Forelimb muscle (tissue), 1 donor: ENCODE data around the gene MANBA. TPM values are rescaled to one million over a fixed set of nuclear protein-coding genes. Genes with fewer than 3 reads are reported as not detected.
"Not testable (repeated sequence)": the region's sequence is repeated elsewhere in the genome, so short reads cannot be mapped to it uniquely, and the experiment has no call there.

Experiments
- DNase-seq: peaks from one replicate; pipeline ENCODE4 v3.0.0-alpha.2; 2013; ENCODE audit warnings: low read depth
- polyA plus RNA-seq: library from polyadenylated mRNA; unstranded; fragments of 120-200 nt; gene quantifications from one replicate; pipeline ENCODE4 v1.2.1, GENCODE V29; 2013; ENCODE audit not compliant: insufficient read length

The MANBA gene
- polyA plus RNA-seq, 1 donor, result 9.4 TPM

DNA sequence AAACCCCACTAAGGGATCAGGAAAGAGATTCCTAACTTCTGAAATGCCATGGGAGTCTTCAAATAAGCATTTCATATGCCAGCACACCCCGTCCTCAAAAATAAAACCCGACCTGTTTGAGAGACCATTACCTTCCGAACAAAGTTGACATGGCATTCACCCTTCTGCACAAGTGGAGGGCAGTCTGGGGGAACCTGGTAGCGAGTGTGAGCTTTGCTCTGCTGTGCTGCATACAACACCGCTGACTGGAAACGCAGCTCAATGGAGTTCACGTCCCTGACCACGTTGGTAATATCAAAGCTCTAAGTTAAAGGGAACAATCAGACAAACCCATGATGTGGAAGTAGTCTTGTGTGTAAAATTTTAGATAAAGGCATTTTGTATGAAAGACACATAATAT, 38.0 kb downstream of the MANBA start:
- DNase-seq, result no peak

DNA sequence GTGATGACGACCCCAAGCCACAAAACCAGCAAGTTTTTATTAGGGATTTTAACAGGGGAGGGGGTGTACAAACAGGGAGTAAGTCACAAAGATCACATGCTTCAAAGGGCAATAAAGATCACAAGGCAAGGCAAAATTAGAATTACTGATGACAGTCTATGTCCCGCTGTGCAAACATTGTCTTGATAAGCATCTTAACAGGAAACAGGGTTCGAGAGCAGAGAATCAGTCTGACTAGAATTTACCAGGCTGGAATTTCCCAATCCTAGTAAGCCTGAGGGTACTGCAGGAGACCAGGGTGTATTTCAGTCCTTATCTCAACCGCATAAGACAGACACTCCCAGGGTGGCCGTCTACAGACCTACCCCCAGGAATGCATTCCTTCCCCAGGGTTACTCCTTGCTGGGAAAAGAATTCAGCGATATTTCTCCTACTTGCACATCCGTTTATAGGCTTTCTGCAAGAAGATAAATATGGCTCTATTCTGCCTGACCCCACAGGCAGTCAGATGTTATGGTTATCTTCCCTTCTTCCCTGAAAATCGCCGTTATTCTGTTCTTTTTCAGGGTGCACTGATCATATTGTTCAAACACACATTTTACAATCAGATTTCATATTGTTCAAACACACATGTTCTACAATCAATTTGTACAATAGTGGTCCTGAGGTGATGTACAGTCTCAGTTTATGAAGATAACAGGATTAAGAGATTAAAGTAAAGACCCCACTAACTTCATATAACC, 41.8 kb downstream of the MANBA start:
- not testable (repeated sequence) for DNase-seq

DNA sequence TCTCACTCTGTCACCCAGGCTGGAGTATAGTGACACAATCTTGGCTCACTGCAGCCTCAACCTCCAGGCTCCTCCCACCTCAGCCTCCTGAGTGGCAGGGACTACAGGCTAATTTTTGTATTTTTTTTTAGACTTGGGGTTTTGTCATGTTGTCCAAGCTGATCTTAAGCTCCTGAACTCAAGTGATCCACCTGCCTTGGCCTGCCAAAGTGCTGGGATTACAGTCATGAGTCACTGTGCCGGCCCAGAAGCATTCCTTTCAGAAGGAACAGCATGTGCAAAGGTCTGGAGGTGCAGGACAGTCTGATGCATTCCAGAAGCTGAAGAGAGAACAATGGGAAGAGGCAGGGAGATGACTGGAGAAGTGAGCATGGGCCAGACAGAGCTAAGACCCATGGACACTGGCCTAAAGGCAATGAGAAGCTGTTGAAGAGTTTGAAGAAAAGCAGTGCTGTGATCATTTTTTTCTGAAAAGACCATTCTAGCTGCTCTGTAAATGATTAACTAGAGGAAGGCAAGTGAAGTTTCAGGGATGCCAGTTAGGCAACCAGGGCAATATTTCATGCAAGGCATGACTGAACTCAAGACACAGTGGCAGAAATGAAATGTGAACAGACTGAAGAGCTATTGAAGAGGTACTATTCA, 43.2 kb downstream of the MANBA start:
- DNase-seq, result no peak

DNA sequence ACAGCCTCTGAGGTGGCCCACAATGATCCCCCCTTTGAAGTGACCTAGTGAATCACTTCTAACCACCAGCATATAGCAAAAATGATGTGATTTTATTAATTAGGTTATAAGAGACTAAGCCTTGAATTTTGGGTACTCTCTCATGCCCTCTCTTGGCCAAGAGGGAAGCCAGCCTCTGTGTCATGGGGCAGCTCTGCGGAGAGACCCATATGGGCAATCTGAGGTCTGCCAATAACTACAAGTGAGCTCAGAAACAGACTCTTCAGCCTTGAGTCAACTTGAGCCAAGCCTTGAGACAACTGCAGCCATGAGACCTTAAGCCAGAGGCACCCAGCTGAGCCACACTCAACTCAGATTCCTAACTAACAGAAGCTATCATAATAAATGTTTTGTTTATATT, 45.7 kb downstream of the MANBA start:
- DNase-seq, result no peak

DNA sequence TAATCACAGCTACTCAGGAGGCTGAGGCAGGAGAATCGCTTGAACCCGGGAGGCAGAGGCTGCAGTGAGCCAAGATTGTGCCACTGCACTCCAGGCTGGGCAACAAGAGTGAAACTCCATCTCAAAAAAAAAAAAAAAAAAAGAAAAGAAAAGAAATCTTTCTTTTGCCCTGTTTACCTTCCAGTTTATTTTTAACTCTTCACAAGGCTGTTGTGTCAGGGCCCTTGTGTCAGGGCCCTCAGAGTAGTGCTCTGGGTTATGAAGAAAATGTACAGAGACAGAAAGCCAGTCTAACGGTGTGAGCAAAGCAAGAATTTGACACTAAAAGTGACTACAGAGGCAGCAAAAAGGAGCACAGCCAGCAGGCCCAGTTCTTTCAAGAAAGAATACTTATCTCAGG, 47.0 kb downstream of the MANBA start:
- not testable (repeated sequence) for DNase-seq

DNA sequence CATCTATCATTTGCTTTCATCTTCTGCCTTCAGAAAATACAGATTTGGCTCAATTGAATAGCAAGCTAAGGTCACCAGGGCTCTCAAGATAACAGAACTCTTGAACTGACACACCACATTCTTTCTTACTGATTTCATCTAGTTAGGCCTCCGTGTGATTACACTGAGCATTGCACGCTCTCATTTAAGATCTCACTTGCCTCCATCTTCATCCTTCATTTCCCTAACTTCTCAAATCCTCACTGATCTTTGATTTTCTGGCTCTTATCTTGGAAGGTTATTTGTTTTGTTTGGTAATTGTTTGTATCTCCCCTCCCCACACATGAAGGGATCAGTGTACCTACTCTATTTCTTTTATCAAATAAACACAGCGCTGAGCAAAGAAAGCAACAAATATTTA, 47.7 kb downstream of the MANBA start:
- DNase-seq, result no peak

DNA sequence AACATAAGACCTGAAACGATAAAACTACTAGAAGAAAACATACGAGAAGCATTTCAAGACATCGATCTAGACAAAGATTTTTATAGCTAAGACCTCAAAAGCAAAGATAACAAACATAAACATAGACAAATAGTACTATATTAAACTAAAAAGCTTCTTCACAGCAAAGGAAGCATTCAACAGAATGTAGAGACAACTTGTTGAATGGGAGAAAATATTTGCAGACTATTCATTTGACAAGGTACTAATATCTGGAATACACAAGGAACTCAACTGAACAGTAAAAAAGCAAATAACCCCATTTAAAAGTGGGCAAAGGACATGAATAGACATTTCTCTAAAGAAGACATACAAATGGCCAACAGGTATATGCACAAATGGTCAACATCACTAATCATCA, 49.8 kb downstream of the MANBA start:
- no peak for DNase-seq

DNA sequence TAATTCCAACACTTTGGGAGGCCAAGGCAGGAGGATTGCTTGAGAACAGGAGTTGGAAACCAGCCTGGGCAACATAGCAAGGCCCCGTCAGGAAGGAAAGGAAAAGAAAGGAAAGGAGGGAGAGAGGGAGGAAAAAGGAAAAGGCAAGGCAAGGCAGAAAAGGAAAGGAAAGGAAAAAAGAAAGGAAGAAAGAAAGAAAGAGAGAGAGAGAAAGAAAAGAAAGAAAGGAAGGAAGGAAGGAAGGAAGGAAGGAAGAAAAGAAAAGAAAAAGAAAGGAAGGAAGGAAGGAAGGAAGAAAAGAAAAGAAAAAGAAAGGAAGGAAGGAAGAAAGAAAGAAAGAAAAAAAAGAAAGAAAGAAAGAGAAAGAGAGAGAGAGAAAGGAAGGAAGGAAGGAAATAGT, 51.7 kb downstream of the MANBA start:
- not testable (repeated sequence) for DNase-seq

DNA sequence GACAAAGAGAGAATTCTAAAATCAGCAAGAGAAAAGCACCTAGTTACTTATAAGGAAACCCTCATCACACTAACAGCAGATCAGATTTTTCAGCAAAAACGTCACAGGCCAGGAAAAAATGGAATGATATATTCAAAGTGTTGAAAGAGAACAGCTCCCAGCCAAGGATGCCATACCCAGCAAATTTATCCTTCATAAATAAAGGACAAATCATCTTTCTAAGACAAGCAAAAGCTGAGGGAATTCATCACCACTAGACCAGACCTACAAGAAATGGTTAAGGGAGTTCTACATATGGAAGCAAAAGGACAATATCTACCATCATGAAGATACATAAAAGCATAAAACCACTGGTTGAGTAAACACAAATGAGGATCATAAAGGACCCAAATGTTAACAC, 53.6 kb downstream of the MANBA start:
- DNase-seq, result no peak

DNA sequence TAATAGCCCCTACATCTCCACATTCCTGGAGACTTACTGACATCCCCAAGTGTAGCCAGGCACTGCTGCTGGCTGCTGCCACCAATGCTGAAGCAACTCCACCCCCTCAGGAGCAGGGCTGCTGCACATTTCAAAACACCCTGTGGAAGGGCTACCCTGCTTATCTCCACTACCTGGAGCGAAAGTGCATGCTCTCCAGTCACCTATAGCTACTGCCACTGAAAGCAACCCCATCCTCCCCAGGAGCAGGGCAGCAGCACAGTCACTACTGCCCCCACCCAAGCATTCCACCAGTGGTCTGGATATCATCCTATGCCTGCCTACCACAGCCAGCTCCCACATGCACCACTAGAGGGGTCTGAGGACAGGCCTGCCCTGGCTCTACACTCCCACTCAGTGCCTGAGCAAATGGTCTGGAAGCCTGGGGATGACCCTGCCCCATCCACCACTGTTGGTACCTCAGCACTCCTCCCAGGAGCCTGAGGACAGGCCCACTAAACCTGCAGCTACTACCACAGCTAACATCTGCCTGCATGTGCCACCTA, 55.3 kb downstream of the MANBA start:
- no peak for DNase-seq

DNA sequence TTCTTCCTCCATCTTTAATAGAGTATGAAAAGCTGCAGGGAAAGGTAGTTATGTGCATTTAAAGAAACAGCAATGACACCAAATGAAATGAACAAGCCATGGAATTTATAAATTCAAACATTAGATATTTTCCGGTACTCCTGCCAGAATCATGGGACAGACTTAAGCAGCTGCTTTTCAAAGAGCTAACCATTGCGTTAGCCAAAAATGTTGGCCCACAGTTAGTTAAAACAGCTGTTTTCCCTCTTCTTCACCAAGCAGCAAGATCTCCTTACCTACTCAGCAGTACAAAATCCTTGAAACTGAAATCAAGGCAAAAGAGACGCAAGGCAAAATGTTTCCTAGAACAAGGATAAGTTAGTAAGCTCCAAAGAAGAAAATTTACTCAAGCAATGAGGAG, 64.0 kb downstream of the MANBA start:
- peak; percentile 47 for DNase-seq

DNA sequence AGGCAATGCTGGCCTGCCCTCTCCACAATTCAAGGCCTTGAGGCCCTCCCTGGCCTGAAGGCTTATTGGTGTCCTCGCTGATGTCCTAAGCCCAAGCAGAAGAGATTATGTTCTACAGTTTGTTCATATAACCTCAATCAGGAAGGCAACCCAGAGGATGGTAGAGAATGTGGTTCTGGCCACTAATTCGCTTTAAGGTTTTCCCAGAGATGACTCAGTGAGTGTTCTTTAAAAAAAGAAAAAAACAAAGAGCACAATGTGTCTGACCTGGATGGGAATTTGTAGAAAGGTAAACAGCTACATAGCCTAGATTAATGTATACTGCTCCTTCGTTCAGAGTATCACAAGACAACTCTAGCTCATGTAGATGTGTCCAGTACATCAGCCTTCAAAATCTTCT, 66.0 kb downstream of the MANBA start:
- no peak for DNase-seq

DNA sequence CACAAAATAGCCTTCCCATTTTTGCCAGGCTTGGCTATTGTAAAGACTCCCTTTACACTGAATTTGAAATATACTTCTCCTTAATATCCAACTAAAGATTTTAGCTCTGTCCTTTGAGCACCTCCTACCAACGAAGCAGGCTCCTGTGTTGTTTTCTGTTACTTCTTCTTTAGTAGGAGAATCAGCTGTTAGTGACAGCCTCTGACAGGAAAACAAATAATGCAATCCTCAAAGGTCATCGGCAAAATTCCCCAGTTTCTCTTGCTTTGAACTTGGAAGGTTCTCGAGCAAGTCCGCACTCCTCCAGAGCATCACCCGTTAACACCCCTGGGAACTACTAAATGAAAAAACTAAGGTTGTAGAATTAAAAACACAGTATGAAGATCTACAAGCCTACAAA, 66.9 kb downstream of the MANBA start:
- no peak for DNase-seq

DNA sequence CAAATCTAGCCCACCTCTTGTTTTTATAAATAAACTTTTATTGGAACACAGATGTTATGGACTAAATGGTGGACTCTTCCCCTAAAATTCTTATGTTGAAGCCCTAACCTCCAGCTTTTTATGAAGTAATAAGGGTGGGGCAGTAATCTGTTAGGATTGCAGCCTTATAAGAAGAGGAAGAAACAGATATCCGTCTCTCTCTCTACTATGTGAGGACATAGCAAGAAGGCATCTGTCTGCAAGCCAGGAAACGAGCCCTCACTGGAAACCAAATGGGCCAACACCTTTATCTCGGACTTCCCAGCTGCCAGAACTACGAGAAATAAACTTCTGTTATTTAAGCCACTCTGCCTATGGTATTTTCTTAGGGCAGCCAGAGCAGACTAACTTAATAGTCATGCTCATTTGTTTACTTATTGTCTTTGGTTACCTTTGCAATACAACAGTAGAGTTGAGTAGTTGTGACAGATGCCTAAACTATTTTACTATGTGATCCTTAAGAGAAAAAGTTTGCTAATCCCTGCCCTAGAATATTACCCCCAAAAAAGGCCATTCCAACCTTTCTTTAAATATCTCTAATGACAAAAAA, 67.4 kb downstream of the MANBA start:
- DNase-seq, result no peak

DNA sequence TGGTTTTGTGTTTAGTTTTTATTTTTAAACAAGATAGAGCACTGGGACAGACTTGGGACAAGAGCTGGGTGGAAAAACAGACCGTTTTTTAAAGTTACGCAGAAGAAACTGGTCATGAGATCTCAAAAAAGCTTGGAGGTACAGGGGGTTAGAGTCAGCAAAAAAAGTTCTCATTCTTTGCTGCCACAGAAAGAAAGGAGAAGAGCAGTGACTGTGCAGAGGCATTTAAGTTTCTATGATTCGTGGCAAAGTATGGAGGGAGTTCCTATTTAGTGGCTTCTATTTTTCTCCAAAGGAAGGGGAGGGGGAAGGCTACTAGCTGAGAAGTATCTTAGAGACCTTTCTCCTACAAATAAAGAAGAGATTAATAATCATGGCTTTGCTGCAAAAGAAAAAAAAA, 68.3 kb downstream of the MANBA start:
- no peak for DNase-seq

DNA sequence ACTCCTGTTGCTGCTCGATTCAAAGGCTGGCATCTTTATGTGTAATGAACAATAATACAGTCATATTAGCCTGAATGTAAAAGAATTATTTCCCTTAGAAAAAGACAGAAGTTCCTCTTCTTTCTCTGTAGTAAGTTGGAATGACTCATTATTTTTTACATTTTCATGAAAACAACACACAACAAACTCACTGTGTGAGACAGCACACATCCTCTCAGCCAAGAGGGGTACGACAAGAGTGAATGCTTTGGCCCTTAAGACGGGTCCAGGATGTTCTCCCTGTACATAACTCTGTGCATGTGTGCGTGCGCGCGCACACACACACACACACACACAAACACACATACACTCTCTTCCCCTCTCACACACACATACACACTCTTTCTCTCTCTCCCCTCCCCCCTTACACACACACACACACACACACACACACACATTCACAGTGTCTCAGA, 72.8 kb downstream of the MANBA start:
- no peak for DNase-seq

DNA sequence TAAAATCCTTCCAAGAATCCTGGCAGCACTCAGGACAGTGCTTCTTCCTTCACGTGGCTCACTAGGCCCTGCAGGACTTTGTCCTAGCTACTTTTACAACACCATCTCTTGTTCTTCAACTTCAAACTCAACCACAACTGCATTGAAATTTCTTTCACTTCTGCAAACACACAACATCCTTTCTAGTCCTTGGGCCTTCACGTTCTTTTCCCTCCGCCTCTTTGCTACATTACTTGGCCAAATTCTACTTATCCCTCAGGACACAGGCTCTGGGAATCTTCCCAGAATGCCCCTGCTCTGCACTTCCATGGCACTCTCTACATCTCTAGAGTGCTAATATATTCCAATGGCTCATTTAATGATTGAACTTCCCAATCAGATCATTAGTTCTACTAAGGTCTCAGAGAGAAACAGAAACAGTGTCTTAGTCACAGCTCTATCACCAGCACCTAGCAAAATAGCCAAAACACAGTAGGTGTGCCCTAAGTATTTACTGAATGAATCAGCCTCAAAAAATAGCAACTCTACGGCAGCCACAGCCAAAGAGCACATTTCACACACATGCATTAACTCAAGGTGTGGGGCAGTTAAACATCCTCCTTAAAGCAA, 73.3 kb downstream of the MANBA start:
- no peak for DNase-seq

DNA sequence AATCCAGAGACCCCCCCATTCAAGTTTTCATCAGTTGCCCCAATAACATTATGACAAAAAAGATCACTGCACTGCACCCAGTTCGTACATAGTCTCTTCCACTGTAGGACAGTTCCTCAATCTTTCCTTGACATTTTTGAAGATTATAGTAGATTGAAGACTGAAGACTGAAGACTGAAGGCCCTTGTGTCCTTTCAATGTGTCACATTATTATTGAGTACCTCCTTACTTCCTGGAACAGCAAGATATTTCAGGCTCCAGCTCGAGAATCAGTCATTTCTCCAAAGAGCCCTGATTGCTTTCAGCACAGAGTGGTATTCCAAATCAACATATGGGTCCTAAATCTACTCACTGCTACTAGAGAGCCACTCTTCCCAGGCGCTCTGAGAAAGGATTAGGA, 75.0 kb downstream of the MANBA start:
- DNase-seq, result no peak

DNA sequence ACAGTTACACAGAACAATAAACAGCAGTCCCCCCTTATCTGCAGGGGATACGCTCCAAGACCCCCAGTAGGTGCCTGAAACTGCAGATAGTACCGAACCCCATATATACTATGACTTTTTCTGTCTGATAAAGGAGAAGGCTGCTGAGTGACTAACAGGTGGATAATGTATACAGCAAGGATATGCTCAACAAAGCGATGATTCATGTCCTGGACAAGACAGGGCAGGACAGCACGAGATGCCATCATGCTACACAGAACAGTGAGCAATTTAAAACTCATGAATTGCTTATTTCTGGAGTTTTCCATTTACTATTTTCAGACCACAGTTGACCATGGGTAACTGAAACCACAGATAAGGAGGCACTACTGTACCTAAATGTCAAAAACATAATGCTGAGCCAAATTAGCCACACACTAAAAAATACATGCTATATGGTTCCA, 76.1 kb downstream of the MANBA start:
- DNase-seq, result no peak

DNA sequence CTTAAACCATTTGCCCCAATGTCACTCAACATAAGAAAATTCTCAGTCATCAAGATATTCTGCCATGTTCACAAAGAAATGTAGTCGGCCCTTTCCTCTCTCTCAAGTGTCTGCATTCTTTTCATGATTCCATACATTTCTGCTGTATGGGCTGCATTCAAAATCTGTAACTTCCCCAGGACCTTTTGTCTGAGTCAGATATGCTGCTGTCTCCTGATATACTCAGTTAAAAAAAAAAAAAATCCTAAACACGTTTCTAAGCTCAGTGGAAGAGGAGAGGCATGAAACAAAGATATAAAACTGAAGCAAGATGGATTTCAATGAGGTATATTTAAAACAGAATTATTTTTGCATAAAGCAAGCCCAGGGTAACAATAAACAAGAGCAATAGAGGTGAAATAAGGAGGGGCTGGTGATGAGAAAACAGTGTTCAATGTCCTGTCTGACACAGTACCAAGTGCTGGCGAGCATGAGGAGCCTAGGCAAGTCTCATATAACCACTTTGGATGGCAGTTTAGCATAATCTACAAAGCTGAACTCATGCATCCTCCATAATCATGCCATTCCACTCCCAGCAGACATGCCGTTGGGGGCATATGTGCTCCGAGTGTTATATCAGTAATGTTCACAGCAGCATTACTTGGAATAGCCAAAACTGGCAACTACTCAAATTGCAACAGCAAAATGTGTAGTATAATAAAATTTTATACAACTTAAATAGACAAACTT, 76.7 kb downstream of the MANBA start:
- no peak for DNase-seq

DNA sequence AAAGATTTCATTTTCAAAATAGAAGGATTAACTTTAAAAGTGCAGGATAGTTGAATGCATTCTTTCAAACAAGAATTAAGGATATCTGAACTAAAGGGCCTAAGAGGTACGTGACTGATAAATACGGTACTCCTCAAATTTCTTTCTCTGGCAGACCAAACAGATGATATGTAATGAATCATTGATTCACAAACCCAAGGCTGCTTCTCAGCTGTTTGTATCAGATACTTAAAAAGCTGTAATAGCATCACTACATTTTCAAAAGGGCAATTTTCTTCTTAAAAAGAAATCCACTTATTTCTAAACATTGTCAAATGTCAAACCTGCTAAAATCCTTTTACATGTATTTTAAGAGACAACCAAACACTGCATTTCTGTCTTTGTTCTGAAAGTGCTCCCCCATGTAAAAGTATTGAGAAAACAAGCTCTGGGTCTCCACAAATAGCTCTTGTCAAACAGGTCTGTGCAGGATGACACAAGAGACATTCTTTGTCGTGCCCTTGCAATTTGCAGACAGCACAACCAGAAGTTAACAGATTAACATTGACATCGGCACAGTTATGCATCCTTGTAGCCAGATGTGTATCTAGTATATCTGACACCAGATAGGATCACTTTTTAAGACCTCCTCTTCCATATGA, 82.0 kb downstream of the MANBA start:
- no peak for DNase-seq
